NCI-H2227 (cell line): ENCODE results near the gene KRT72.
"Not testable (repeated sequence)": the region's sequence is repeated elsewhere in the genome, so short reads cannot be mapped to it uniquely, and the experiment has no call there.

ENCODE experiments used
- DNase-seq: peaks from one replicate; lab custom pipeline; 2025; ENCODE audit not compliant: unreplicated experiment; lab: John Stamatoyannopoulos, UW

The KRT72 gene

GRCh38 chr12:52608826-52609630, 7.8 kb upstream of the KRT72 start:
- DNase-seq: no peak

GRCh38 chr12:52608161-52608560, 6.9 kb upstream of the KRT72 start:
- DNase-seq: no peak

DNA sequence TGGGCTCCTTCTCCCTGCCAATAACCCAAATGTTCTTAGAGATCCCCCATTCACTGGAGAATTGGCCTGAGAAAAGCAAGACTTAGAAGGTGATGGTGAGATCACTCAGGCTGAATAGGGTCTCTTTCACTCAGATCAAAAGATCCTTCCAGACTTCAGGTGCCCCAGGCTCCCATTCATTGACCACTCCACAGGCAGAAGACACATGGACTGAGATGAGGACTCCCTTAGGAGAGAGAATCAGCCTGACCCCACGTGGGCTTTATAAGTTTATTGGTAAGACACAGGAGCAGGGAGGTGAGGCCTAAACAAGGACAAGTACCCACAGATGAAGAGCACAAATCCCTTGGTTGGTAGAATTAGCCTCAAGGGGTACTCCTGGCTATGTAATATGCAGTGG, 6.1 kb upstream of the KRT72 start:
- no peak for DNase-seq

DNA sequence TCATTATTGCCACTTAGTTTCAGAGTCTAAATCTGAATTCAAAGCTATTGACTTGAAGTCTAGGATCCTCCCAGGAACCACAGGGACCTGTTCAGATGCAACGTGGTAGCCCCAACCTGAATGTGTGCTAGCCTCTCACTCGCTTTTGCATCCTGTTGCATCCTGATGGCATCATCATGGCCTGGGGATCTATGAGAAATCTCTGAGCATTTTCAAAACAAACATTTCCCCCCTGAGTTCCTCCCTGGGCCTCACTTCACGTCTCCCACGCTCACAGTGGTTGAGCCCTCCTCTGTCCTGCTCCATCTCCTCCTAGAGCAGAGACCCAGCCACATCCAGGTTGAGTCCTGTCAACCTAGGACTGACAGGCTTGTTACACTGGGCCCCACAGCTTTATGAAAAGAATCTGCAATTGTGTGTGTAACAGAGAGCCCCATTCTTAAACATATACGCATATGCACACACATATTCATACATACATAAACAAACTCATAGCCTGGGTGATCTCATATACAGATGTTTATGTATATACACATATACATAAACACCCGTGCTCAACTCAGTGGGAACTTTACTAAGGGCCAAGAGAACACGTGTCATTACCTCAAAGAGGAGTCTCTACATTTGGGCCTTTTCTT, 5.4 kb upstream of the KRT72 start:
- no peak for DNase-seq

GRCh38 chr12:52606096-52606495, 4.8 kb upstream of the KRT72 start:
- no peak for DNase-seq

DNA sequence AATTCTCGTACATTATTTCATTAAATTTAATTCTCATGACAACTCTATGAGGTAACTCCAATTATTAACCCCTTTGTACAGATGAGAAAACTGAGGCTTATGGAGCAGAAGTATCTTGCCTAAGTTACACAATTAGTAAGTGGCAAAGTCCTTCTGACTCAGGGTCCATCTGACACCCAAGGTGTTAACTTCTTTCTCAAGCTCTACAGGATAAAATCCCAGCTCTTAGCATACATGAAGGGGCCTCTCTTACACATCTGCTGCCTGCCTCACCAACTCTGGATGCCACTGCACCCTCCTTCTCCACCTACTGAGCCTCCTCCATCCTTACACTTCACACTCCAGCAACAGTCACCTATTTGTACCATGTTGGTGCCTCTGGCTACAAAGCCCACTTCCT, 4.3 kb upstream of the KRT72 start:
- no peak for DNase-seq

GRCh38 chr12:52604859-52605258, 3.6 kb upstream of the KRT72 start:
- DNase-seq: no peak

- DNase-seq: no peak
These were observed 2.1 kb upstream of the KRT72 start for GRCh38 chr12:52603314-52603713.

- no peak for DNase-seq
These were observed 1.3 kb upstream of the KRT72 start for GRCh38 chr12:52602552-52602951.

DNA sequence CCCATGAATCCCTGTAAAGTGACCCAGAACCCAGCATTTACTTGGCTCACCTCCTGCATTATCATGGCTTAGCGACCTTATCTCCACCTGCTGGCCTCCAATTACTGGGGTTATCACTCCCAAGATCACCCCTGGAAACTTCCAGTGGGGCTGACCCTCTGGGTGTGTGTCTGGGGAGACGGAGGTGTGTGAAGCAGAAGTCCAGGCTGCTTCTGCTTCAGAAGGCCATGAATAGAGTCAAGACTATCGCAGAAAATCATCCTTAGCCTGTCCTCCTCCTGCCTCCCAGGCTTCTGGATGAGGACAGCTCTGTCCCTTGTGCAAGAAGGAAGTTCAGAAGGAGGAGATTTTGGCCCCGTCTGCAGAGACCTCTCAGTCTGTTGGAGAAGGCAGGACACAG, 408 bp upstream of the KRT72 start:
- no peak for DNase-seq

- no peak for DNase-seq
These were observed 788 bp downstream of the KRT72 start for GRCh38 chr12:52600475-52600874.

GRCh38 chr12:52600071-52600470, 1.2 kb downstream of the KRT72 start:
- DNase-seq: no peak

GRCh38 chr12:52598966-52599365, 2.3 kb downstream of the KRT72 start:
- DNase-seq: no peak

- DNase-seq: not testable (repeated sequence)
These were observed 7.0 kb downstream of the KRT72 start for GRCh38 chr12:52594237-52594636.

DNA sequence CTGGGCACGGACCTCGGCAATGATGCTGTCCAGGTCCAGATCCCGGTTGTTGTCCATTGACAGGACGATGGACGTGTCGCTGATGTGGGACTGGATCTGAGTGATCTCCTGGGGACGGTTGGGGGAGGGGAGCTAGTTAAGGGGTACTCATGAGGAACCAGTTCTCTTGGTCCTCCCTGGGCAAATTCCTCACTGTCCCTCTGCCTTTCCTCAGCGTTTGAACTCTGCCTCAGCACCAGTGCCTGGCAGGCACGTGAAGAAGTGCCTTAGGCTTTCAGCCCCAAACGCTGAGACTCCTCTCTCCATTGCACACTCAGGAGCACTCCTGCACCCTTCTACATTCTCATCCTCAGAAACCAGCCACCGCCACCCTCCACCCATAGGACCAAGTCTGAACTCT, 9.7 kb downstream of the KRT72 start:
- DNase-seq: no peak

DNA sequence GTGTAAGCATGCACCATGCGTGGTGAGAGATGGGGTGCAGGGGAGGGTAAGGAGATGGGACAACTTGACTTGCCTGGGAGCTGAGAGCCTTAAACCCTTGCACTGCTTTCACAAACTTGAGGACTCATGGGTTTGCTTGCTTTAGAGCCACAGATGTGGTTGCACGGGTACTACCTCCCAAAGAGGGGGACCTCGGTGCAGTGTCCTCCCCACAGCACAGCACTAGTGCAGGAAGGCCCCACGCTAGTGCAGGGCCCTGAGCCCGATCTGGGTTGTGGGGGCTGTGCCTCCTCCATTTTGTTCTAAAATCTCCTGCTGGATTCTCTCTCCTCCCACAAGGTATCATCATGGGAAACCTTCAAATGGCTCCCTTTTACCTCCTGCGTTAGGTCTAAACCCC, 11.2 kb downstream of the KRT72 start:
- no peak for DNase-seq

- no peak for DNase-seq
These were observed 13.7 kb downstream of the KRT72 start for GRCh38 chr12:52587563-52587962.

DNA sequence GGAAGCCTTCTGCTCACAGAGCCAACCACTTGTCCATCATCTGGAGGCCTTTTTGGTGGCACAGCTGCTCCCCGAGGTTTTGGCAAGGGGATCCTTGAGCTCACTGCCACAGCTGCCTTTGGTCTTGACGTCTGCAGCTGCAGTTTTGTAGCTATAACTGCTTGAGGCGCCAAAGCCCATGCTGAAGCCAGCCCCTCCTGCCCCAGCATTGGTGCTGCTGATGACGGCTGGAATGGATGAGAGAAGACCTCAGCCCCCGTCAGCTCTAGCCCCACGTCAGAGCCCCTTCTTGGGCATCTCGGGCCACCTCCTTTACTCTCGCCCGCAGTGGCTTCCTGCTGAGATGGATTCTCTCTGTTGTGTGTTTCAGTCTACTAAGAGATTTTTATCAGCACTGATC, 15.3 kb downstream of the KRT72 start:
- no peak for DNase-seq

- DNase-seq: no peak
These were observed 16.2 kb downstream of the KRT72 start for GRCh38 chr12:52585066-52585465.

- no peak for DNase-seq
These were observed 17.0 kb downstream of the KRT72 start for GRCh38 chr12:52584156-52584682.

DNA sequence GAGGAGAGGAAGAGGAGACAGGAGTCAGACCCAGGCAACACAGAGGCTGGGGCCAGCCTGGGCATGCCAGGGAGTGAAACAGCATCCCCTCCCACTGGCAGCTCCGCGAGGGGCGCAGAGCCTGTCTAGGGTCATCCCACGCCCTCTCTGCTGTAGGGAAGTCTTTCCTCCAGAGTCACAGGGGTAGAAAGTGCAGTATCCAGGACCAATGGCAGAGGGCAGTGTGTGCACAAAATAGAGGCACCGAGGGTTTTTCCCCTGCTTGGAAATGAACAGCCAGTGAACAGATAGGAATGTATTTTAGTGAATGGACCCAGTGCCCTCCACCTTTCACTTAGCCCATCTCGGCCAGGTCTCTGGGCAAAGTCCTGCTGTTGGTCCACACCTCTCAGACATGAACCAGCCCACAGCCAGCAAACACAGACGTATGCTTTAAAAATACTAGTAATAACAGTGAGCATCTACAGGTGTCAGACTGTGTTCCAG, 18.2 kb downstream of the KRT72 start:
- DNase-seq: peak; percentile 55

DNA sequence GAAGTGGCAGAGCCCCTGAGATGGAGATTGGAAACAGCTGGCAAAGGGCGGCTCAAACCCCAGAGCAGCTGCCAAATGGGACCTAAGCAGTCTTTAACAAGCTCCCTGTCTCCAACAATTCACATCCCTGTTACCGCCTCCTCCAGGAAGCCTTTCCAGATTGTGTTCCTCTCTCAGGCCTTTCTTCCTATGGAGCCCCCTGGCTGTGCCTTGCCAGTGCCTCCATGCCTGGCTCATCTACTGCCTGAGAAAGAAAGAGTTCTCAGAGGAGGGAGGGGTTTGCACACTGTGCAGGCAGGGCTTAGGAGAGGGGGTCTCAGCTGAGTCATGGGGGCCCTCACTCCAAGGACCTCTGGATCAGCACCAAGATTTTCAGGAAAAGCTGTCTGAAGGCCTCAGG, 18.8 kb downstream of the KRT72 start:
- DNase-seq: no peak
